Measurements from ENCODE around the gene FBXL5. TPM values are rescaled to one million over a fixed set of nuclear protein-coding genes. Genes with fewer than 3 reads are reported as not detected.

The FBXL5 gene
- total RNA-seq, 1 donor from 2014 or later, result 91.6 TPM

- intact Hi-C loops (cut with micrococcal nuclease), result no loop called here
- Histone ChIP-seq H3K27ac (replicated peaks) (peak overlapping the region; percentile 95), H3K4me3 (peak overlapping the region; percentile 89), H3K36me3 (peaks cover 25% of the 10 kb centered on the region), H3K9me3 (replicated peaks) (no peaks in the 10 kb centered on the region), H3K27me3 (ENCODE audit: low read depth) (no peaks in the 10 kb centered on the region), H3K4me1 (peaks cover 39% of the 10 kb centered on the region)
- DNase-seq, result no peak
- no peak for TF ChIP-seq CTCF (IDR thresholded peaks at IDR 0.05; ENCODE audit: borderline replicate concordance)
These were observed 27.3 kb upstream of the FBXL5 start for GRCh38 chr4:15682242-15683142.

DNA sequence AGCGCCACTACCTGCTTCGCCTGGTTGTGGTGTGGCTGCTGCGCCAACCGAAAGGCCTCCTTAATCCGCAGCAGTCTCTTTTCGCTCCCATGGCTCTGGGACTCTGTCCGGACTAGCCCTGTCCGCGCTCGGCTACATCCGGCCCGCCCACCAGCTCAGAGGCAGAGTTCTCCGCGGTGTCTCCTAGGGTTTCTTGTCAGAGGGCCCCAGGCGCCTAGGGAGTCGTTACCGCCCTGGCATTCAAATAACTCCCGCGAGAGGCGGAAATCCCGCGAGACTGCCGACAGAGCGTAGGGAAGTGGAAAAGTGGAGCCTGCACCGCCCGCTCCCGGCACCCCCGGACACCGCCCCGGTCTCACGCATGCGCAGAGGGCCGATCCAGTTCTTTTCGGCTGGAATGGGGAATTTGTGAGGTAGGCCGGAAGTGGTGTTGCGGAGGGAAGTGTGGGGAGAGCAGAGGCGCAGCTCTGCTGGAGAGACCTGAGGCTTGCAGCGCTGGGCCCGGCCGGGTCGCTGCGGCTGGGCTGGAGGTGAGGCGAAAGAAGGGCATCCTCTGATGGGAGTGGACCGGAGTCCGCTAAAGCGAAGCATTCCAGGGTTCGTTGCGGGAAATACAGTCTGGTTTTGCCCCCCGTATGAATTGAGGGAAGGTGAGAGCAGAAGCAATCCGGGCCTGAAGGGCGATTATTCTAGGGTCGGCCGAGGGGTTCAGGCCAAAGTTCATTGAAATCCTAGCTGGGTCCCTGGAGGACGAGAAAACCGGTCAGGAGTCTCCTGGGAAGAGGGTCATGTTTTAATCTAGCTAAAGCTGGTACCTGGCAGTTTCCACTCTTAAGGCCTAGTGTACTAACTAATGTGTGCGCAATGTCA is 26.4 kb upstream of the FBXL5 start, which contains the start of gene FAM200B:
FAM200B (plus strand) TSS at position 456 of the 870 bp plus-strand sequence. CDS start 5,151 bp downstream, outside the sequence.
- Histone ChIP-seq H3K36me3 (peaks cover 16% of the 10 kb centered on the region), H3K9me3 (replicated peaks) (no peaks in the 10 kb centered on the region), H3K4me3 (peak within 1 kb of the TSS; percentile 89), H3K27ac (replicated peaks) (peak within 1 kb of the TSS; percentile 95), H3K4me1 (peaks cover 39% of the 10 kb centered on the region), H3K27me3 (ENCODE audit: low read depth) (no peaks in the 10 kb centered on the region)
- peak; percentile 49 for TF ChIP-seq CTCF (IDR thresholded peaks at IDR 0.05; ENCODE audit: borderline replicate concordance)
- intact Hi-C loops (cut with micrococcal nuclease), result no loop called here
- DNase-seq, result peak; percentile 99

GRCh38 chr4:15681067-15681371 is 25.9 kb upstream of the FBXL5 start:
- Histone ChIP-seq H3K4me1 (peaks cover 39% of the 10 kb centered on the region), H3K27ac (replicated peaks) (peak overlapping the region; percentile 95), H3K4me3 (peak overlapping the region; percentile 89), H3K9me3 (replicated peaks) (no peaks in the 10 kb centered on the region), H3K36me3 (peaks cover 11% of the 10 kb centered on the region), H3K27me3 (ENCODE audit: low read depth) (no peaks in the 10 kb centered on the region)
- intact Hi-C loops (cut with micrococcal nuclease), result no loop called here
- TF ChIP-seq CTCF (IDR thresholded peaks at IDR 0.05; ENCODE audit: borderline replicate concordance), result no peak
- no peak for DNase-seq

- Histone ChIP-seq H3K27me3 (ENCODE audit: low read depth) (no peaks in the 10 kb centered on the region), H3K27ac (replicated peaks) (no peak overlapping the region), H3K9me3 (replicated peaks) (no peaks in the 10 kb centered on the region), H3K4me3 (no peak overlapping the region), H3K36me3 (no peaks in the 10 kb centered on the region), H3K4me1 (peaks cover 17% of the 10 kb centered on the region)
- intact Hi-C loops (cut with micrococcal nuclease), result no loop called here
- DNase-seq, result no peak
- no peak for TF ChIP-seq CTCF (IDR thresholded peaks at IDR 0.05; ENCODE audit: borderline replicate concordance)
These were observed 22.4 kb upstream of the FBXL5 start for GRCh38 chr4:15677507-15677988.

DNA sequence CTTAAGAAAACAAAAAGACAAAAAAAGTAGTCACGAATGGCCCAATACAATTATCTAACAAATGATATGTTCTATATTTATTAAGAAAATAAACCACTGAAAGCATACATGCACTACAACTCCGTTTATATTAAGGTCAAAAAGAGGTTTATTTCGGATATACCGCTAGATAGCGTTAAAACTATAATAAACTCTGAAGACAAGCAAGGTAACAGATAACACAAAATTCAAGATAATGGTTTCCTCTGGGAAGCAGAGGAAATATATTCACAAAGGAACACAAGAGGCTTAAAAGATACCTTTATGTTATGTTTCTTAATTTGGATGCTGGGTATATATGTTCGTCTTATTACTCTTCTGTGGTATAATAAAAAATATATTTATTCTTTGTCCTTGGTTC is 21.7 kb upstream of the FBXL5 start:
- Histone ChIP-seq H3K4me1 (peaks cover 11% of the 10 kb centered on the region), H3K27ac (replicated peaks) (no peak overlapping the region), H3K27me3 (ENCODE audit: low read depth) (no peaks in the 10 kb centered on the region), H3K4me3 (no peak overlapping the region), H3K9me3 (replicated peaks) (no peaks in the 10 kb centered on the region), H3K36me3 (no peaks in the 10 kb centered on the region)
- no peak for DNase-seq
- TF ChIP-seq CTCF (IDR thresholded peaks at IDR 0.05; ENCODE audit: borderline replicate concordance), result no peak
- intact Hi-C loops (cut with micrococcal nuclease), result no loop called here

Measured in left ventricle myocardium inferior (tissue), 1 donor.